ENCODE data around the gene OR6F1. TPM values are rescaled to one million over a fixed set of nuclear protein-coding genes. Genes with fewer than 3 reads are reported as not detected.
A peak's percentile ranks its signal among the peaks of the same experiment; 100 is the strongest.

OR6F1 gene
- total RNA-seq, 5 donors from 2014 or later (not counting 1 experiment from before 2014, with no cell fraction given) = not detected

GRCh38 chr1:247701338-247701737 is 15.1 kb downstream of the OR6F1 start:
- no CpG with 5 or more reads among the region's 1 CpG for WGBS (ENCODE audit: insufficient coverage)
- no peaks in the 10 kb centered on the region for H3K4me1 ChIP-seq (ENCODE audit: control insufficient read depth in 1 of 2, extremely low read depth in 1 of 2, insufficient read depth in 2 of 2, low read length in 2 of 2)
- H3K27me3 Mint-ChIP-seq = no peaks in the 10 kb centered on the region
- H3K4me3 ChIP-seq (ENCODE audit: control insufficient read depth in 1 of 2, extremely low read depth in 1 of 2, low read length in 1 of 2) = no peak overlapping the region
- H3K9me3 ChIP-seq = no peaks in the 10 kb centered on the region
- H3K27ac ChIP-seq (ENCODE audit: low read length) = no peak overlapping the region
- DNase-seq = no peak
- CTCF ChIA-PET = no interaction called here
- H3K36me3 Mint-ChIP-seq = no peaks in the 10 kb centered on the region
- H3K4me1 Mint-ChIP-seq = no peaks in the 10 kb centered on the region
- no peaks in the 10 kb centered on the region for H3K36me3 ChIP-seq (ENCODE audit: control insufficient read depth in 2 of 2, extremely low read depth in 1 of 2, insufficient read depth in 1 of 2, low read length in 1 of 2)
- H3K9me3 Mint-ChIP-seq = peaks cover 0 to 6% (median 3%) of the 10 kb centered on the region in 3 donors
- H3K27me3 ChIP-seq (replicated peaks in 1 of 2; ENCODE audit: control insufficient read depth in 2 of 2, extremely low read depth in 1 of 2, insufficient read depth in 2 of 2, low read length in 1 of 2) = no peaks in the 10 kb centered on the region
- POLR2A ChIA-PET = no interaction called here
- no peak for ATAC-seq (replicated peaks in 1 of 4)
- no peak overlapping the region for H3K27ac Mint-ChIP-seq
- no peak overlapping the region for H3K4me3 Mint-ChIP-seq

GRCh38 chr1:247681288-247681897 is 35.1 kb downstream of the OR6F1 start:
- Mint-ChIP-seq H3K27me3 (no peaks in the 10 kb centered on the region), H3K36me3 (no peaks in the 10 kb centered on the region), H3K9me3 (no peaks in the 10 kb centered on the region), H3K4me1 (no peaks in the 10 kb centered on the region), H3K4me3 (no peak overlapping the region), H3K27ac (no peak overlapping the region)
- CTCF ChIA-PET = no interaction called here
- H3K27ac ChIP-seq (ENCODE audit: low read length) = no peak overlapping the region
- WGBS (ENCODE audit: insufficient coverage) = no CpG with 5 or more reads among the region's 7 CpGs
- POLR2A ChIA-PET = no interaction called here
- ATAC-seq (replicated peaks in 1 of 4) (no peak), DNase-seq (peak in 9 of 35 experiments; percentile 0 to 44 (median 4))
- no peaks in the 10 kb centered on the region for H3K9me3 ChIP-seq
- H3K4me1 ChIP-seq (ENCODE audit: control insufficient read depth in 1 of 2, extremely low read depth in 1 of 2, insufficient read depth in 2 of 2, low read length in 2 of 2) = no peaks in the 10 kb centered on the region
- H3K36me3 ChIP-seq (ENCODE audit: control insufficient read depth in 2 of 2, extremely low read depth in 1 of 2, insufficient read depth in 1 of 2, low read length in 1 of 2) = no peaks in the 10 kb centered on the region
- no peaks in the 10 kb centered on the region for H3K27me3 ChIP-seq (replicated peaks in 1 of 2; ENCODE audit: control insufficient read depth in 2 of 2, extremely low read depth in 1 of 2, insufficient read depth in 2 of 2, low read length in 1 of 2)
- no peak overlapping the region for H3K4me3 ChIP-seq (ENCODE audit: control insufficient read depth in 1 of 2, extremely low read depth in 1 of 2, low read length in 1 of 2)

GRCh38 chr1:247680171-247680570 is 36.3 kb downstream of the OR6F1 start:
- Histone ChIP-seq H3K36me3 (ENCODE audit: control insufficient read depth in 2 of 2, extremely low read depth in 1 of 2, insufficient read depth in 1 of 2, low read length in 1 of 2) (no peaks in the 10 kb centered on the region), H3K9me3 (no peaks in the 10 kb centered on the region), H3K27ac (ENCODE audit: low read length) (no peak overlapping the region), H3K4me3 (ENCODE audit: control insufficient read depth in 1 of 2, extremely low read depth in 1 of 2, low read length in 1 of 2) (no peak overlapping the region), H3K27me3 (replicated peaks in 1 of 2; ENCODE audit: control insufficient read depth in 2 of 2, extremely low read depth in 1 of 2, insufficient read depth in 2 of 2, low read length in 1 of 2) (no peaks in the 10 kb centered on the region), H3K4me1 (ENCODE audit: control insufficient read depth in 1 of 2, extremely low read depth in 1 of 2, insufficient read depth in 2 of 2, low read length in 2 of 2) (no peaks in the 10 kb centered on the region)
- Mint-ChIP-seq H3K27ac (no peak overlapping the region), H3K27me3 (no peaks in the 10 kb centered on the region), H3K4me3 (no peak overlapping the region), H3K36me3 (no peaks in the 10 kb centered on the region), H3K4me1 (no peaks in the 10 kb centered on the region), H3K9me3 (no peaks in the 10 kb centered on the region)
- WGBS (ENCODE audit: insufficient coverage) = 95% methylated on average over 3 of the region's 4 CpGs
- DNase-seq (no peak), ATAC-seq (replicated peaks in 1 of 4) (no peak)
- ChIA-PET CTCF (no interaction called here), POLR2A (no interaction called here)

- Histone ChIP-seq H3K9me3 (no peaks in the 10 kb centered on the region), H3K36me3 (ENCODE audit: control insufficient read depth in 2 of 2, extremely low read depth in 1 of 2, insufficient read depth in 1 of 2, low read length in 1 of 2) (no peaks in the 10 kb centered on the region), H3K4me1 (ENCODE audit: control insufficient read depth in 1 of 2, extremely low read depth in 1 of 2, insufficient read depth in 2 of 2, low read length in 2 of 2) (no peaks in the 10 kb centered on the region), H3K27ac (ENCODE audit: low read length) (no peak within 1 kb of the TSS), H3K4me3 (ENCODE audit: control insufficient read depth in 1 of 2, extremely low read depth in 1 of 2, low read length in 1 of 2) (no peak within 1 kb of the TSS), H3K27me3 (replicated peaks in 1 of 2; ENCODE audit: control insufficient read depth in 2 of 2, extremely low read depth in 1 of 2, insufficient read depth in 2 of 2, low read length in 1 of 2) (no peaks in the 10 kb centered on the region)
- DNase-seq (no peak), ATAC-seq (replicated peaks in 1 of 4) (no peak)
- CTCF ChIA-PET = no interaction called here
- Mint-ChIP-seq H3K9me3 (no peaks in the 10 kb centered on the region), H3K27me3 (no peaks in the 10 kb centered on the region), H3K36me3 (no peaks in the 10 kb centered on the region), H3K27ac (no peak within 1 kb of the TSS), H3K4me1 (no peaks in the 10 kb centered on the region), H3K4me3 (no peak within 1 kb of the TSS)
- POLR2A ChIA-PET = no interaction called here
- no CpG with 5 or more reads among the region's 1 CpG for WGBS (ENCODE audit: insufficient coverage)
These were observed 36.8 kb downstream of the OR6F1 start, which contains the start of gene OR13G1 for GRCh38 chr1:247679639-247680038. Gene OR13G1 (minus strand): TSS chr1:247679739. CDS start chr1:247673041, 6,698 bp downstream.

- Histone ChIP-seq H3K36me3 (ENCODE audit: control insufficient read depth in 2 of 2, extremely low read depth in 1 of 2, insufficient read depth in 1 of 2, low read length in 1 of 2) (no peaks in the 10 kb centered on the region), H3K9me3 (no peaks in the 10 kb centered on the region), H3K27me3 (replicated peaks in 1 of 2; ENCODE audit: control insufficient read depth in 2 of 2, extremely low read depth in 1 of 2, insufficient read depth in 2 of 2, low read length in 1 of 2) (no peaks in the 10 kb centered on the region), H3K4me3 (ENCODE audit: control insufficient read depth in 1 of 2, extremely low read depth in 1 of 2, low read length in 1 of 2) (no peak overlapping the region), H3K4me1 (ENCODE audit: control insufficient read depth in 1 of 2, extremely low read depth in 1 of 2, insufficient read depth in 2 of 2, low read length in 2 of 2) (no peaks in the 10 kb centered on the region), H3K27ac (ENCODE audit: low read length) (no peak overlapping the region)
- H3K36me3 Mint-ChIP-seq = no peaks in the 10 kb centered on the region
- H3K27ac Mint-ChIP-seq = no peak overlapping the region
- peaks cover 4 to 5% (median 5%) of the 10 kb centered on the region in 3 donors for H3K9me3 Mint-ChIP-seq
- ChIA-PET POLR2A (no interaction called here), CTCF (no interaction called here)
- ATAC-seq (replicated peaks in 1 of 4) (no peak), DNase-seq (no peak)
- no CpG with 5 or more reads among the region's 1 CpG for WGBS (ENCODE audit: insufficient coverage)
- H3K4me1 Mint-ChIP-seq = no peaks in the 10 kb centered on the region
- H3K4me3 Mint-ChIP-seq = no peak overlapping the region
- peaks cover 0 to 4% of the 10 kb centered on the region in 2 donors for H3K27me3 Mint-ChIP-seq
These were observed 47.2 kb downstream of the OR6F1 start for GRCh38 chr1:247669225-247669624.

Other genes starting within 250 kb of the OR6F1 start
- gene OR2C3, start 180.2 kb downstream of the OR6F1 start, total RNA-seq = not detected
- gene GCSAML, start 167.5 kb downstream of the OR6F1 start, total RNA-seq = under 1 TPM in 4 of 5 donors, not detected in 1; 0.26 to 0.85 (median 0.36) TPM
- not detected for gene OR2G2, start 128.3 kb downstream of the OR6F1 start, total RNA-seq
- gene OR2G3, start 111.1 kb downstream of the OR6F1 start, total RNA-seq = not detected
- not detected for gene OR13G1, start 36.9 kb downstream of the OR6F1 start, total RNA-seq
- not detected for gene OR14K1, start 22.0 kb upstream of the OR6F1 start, total RNA-seq
- not detected for gene OR14A2, start 31.5 kb upstream of the OR6F1 start, total RNA-seq
- gene OR1C1, start 43.9 kb upstream of the OR6F1 start, total RNA-seq = not detected
- not detected for gene OR14A16, start 107.5 kb upstream of the OR6F1 start, total RNA-seq
- gene OR11L1, start 125.2 kb upstream of the OR6F1 start, total RNA-seq = not detected
- under 1 TPM; 0.21 to 0.65 (median 0.46) TPM for gene TRIM58, start 140.5 kb upstream of the OR6F1 start, total RNA-seq
- not detected for gene OR2W3, start 178.9 kb upstream of the OR6F1 start, total RNA-seq
- not detected for gene OR2T8, start 203.6 kb upstream of the OR6F1 start, total RNA-seq
- gene OR2AJ1, start 208.2 kb upstream of the OR6F1 start, total RNA-seq = not detected
- gene OR2L8, start 232.2 kb upstream of the OR6F1 start, total RNA-seq = 1 to 10 TPM in 2 of 5 donors, not detected in 3; 1.2 TPM
- gene OR2AK2, start 248.6 kb upstream of the OR6F1 start, total RNA-seq = under 1 TPM in 2 of 5 donors, not detected in 3; 0.33 to 0.49 TPM

Data from T-cell (primary cell).